Vagina (tissue), 2 donors: ENCODE measurements around the gene NOTCH3. TPM values are rescaled to one million over a fixed set of nuclear protein-coding genes. Genes with fewer than 3 reads are reported as not detected.

Experiments used
- DNase-seq, 2 donors: peaks; one replicate each; pipeline ENCODE4 v3.0.0-alpha.2; 2017; ENCODE audit errors: extremely low spot score in 2 of 2
- H3K27ac ChIP-seq: fragments of 200-600 bp; sonication (generic); one replicate; pipeline ENCODE4 v1.5.1; 2019
- H3K27me3 ChIP-seq: fragments of 200-600 bp; sonication (generic); one replicate; pipeline ENCODE4 v1.5.1; 2019
- H3K36me3 ChIP-seq, 2 donors: fragments of 200-600 bp; sonication (generic); one replicate each; pipeline ENCODE4 v1.5.1; 2017 to 2019
- H3K4me1 ChIP-seq: fragments of 200-600 bp; sonication (generic); one replicate; pipeline ENCODE4 v1.5.1; 2019
- H3K4me3 ChIP-seq, 2 donors: fragments of 200-600 bp; sonication (generic); 1 replicate in 1 of 2; 2 replicates in 1 of 2; pipeline ENCODE4 v1.5.1; 2016 to 2019
- H3K9me3 ChIP-seq: fragments of 200-600 bp; sonication (generic); one replicate; pipeline ENCODE4 v1.5.1; 2019
- POLR2A ChIP-seq, 2 donors: fragments of 450-650 bp; IDR thresholded peaks; one replicate each; pipeline ENCODE4 v1.6.1; 2017; ENCODE audit warnings: antibody characterized with exemption in 2 of 2, mild to moderate bottlenecking in 2 of 2, moderate library complexity in 2 of 2
- POLR2AphosphoS5 ChIP-seq, 2 donors: sonication (generic); formaldehyde crosslinking; IDR thresholded peaks; one replicate each; pipeline ENCODE4 v1.9.0; 2017; ENCODE audit warnings: antibody characterized with exemption in 2 of 2, mild to moderate bottlenecking in 2 of 2, low read depth in 1 of 2; ENCODE audit not compliant: insufficient read depth in 1 of 2
- intact Hi-C: fragments of 100-400 bp; cut with DNase I; formaldehyde crosslinking; loops from one replicate; pipeline ENCODE4 v1.15.1; 2023
- total RNA-seq: library from RNA; depleted of rRNA; stranded (reverse); fragments of >200 nt; gene quantifications from one replicate; pipeline ENCODE4 v1.2.3, GENCODE V29; 2016
- TF ChIP-seq, protein P1 (sequence below), 3 experiments: fragments of 450-650 bp in 2 of 3; fragments of 200-600 bp in 1 of 3; sonication (generic) in 1 of 3; IDR thresholded peaks; one replicate each; pipeline ENCODE4 v1.5.1; 2017 to 2019; ENCODE audit warnings: antibody characterized with exemption in 3 of 3, mild to moderate bottlenecking in 2 of 3, moderate library complexity in 2 of 3

NOTCH3 gene
- total RNA-seq, 1 donor from 2014 or later = 76.6 TPM

DNA sequence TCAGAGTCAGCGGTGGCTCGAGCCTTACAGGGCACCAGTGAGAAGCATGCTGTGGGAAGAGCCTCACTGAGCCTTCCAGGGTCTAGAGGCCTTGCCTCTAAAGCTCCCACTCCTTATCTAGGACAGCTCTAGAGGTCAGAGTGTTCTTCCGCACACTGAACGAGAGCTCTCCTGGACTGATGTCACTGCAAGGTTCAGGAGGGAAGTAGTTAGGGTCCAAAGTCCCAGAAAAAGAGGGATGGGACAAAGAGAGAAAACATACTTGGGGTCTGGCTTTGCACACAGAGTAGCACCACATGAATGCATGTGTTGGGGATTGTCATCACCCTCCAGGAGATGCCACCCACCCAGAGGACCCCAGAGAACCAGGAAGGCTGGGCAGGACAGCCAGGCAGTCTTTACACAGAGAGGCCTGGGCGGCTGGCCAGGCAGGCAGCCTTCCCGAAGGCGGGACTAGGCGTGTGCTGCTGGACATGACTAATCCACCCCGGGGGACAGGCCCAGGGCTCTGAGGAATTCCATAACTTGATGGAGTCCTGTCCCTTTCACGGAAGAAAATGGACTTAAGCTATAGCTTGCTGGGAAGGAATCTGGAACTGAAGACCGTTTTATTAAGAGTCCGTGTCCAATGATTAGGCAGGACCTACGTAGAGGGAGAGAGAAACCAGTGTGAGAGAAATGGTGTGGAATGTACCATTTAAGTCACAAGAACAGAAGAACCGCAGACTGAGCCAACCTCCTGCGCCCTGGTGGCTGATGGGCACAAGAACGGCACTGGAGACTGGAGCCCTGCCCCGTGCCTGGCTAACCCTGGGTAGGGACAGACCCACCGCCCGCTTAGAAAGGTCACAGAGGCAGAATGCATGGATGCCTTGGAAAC, 48.1 kb upstream of the NOTCH3 start:
- Histone ChIP-seq H3K4me1 (peaks cover 84% of the 10 kb centered on the region), H3K4me3 (no peak overlapping the region), H3K9me3 (no peaks in the 10 kb centered on the region), H3K27me3 (no peaks in the 10 kb centered on the region), H3K36me3 (peaks cover 0 to 41% of the 10 kb centered on the region in 2 donors), H3K27ac (peak overlapping the region; percentile 91)
- TF ChIP-seq, protein P1, sequence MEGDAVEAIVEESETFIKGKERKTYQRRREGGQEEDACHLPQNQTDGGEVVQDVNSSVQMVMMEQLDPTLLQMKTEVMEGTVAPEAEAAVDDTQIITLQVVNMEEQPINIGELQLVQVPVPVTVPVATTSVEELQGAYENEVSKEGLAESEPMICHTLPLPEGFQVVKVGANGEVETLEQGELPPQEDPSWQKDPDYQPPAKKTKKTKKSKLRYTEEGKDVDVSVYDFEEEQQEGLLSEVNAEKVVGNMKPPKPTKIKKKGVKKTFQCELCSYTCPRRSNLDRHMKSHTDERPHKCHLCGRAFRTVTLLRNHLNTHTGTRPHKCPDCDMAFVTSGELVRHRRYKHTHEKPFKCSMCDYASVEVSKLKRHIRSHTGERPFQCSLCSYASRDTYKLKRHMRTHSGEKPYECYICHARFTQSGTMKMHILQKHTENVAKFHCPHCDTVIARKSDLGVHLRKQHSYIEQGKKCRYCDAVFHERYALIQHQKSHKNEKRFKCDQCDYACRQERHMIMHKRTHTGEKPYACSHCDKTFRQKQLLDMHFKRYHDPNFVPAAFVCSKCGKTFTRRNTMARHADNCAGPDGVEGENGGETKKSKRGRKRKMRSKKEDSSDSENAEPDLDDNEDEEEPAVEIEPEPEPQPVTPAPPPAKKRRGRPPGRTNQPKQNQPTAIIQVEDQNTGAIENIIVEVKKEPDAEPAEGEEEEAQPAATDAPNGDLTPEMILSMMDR (IDR thresholded peaks at IDR 0.05) = no peak
- TF ChIP-seq POLR2AphosphoS5 (IDR thresholded peaks at IDR 0.05; ENCODE audit: insufficient read depth in 1 of 2, low read depth in 1 of 2) (peak; percentile 63 to 68), POLR2A (IDR thresholded peaks at IDR 0.05) (no peak)
- DNase-seq = no peak
- intact Hi-C loops = no loop called here

DNA sequence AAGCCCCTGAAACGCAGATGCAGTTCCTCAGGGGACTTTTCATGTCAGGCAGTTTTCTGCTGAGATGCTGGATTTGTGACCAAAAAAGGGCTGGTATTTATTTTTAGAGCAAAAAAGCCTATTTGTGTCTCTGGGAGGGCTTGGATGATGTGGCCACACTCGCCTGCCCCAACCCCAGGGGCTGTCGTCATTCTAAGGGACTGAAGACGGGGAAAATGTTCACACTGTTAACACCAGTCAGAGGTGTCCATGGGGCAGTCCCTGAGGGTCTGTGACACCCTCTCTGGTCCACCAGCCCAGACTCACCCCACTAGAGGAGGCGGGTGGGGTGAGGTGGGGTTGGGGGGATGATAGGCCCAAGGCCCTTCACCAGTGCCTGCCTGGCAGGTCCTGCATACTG, 47.3 kb upstream of the NOTCH3 start:
- TF ChIP-seq POLR2AphosphoS5 (IDR thresholded peaks at IDR 0.05; ENCODE audit: insufficient read depth in 1 of 2, low read depth in 1 of 2) (no peak), POLR2A (IDR thresholded peaks at IDR 0.05) (no peak)
- TF ChIP-seq, protein P1 (IDR thresholded peaks at IDR 0.05) = no peak
- Histone ChIP-seq H3K9me3 (no peaks in the 10 kb centered on the region), H3K36me3 (peaks cover 0 to 41% of the 10 kb centered on the region in 2 donors), H3K27ac (peak overlapping the region; percentile 91), H3K4me3 (no peak overlapping the region), H3K27me3 (no peaks in the 10 kb centered on the region), H3K4me1 (peaks cover 83% of the 10 kb centered on the region)
- intact Hi-C loops = no loop called here
- DNase-seq = no peak

DNA sequence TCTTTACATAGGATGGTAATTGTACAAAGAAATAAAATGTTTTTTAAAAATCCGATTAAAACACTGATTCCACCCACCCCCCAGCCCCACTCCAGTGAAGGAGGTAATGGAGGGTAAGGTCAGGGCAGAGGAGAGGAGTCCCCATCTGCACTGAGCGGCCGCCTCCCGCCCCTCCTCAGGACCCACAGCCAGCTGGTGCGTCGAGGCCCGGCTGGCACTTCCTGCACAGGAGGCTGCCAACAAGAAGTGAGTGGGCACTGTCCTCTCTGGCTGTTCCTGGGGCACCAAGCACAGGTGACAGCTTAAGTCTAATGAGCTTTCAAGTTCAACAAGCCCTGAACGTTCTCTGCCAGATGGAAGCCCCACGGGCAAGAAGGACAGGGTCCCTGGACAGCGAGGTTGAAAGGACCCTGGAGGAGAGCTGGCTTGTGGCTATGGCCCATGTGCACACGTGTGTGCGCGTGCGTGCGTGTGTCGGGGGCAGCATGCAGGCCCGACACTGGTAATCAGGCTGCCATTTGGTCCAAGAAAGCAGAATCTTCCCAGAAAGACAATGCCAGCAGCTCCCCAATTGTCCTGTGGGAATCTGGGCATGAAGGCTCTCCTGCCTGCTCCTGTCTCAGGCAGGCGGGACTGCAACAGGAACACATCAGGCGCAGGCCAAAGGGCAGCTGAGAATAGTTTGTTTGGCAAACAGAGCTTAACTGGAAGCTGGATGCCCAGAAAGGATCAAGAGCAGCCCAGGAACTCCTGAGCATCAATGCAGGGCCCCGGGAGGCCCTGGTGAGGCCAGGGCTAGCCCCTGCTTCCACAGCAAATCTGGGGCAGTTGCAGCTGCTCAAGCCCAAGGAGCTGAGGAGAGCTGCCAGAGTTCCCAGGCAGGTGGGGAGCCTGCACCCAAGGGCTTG, 46.6 kb upstream of the NOTCH3 start:
- H3K27me3 ChIP-seq = no peaks in the 10 kb centered on the region
- H3K9me3 ChIP-seq = no peaks in the 10 kb centered on the region
- H3K36me3 ChIP-seq = peaks cover 0 to 38% of the 10 kb centered on the region in 2 donors
- peak overlapping the region; percentile 91 for H3K27ac ChIP-seq
- DNase-seq = no peak
- H3K4me1 ChIP-seq = peaks cover 75% of the 10 kb centered on the region
- TF ChIP-seq POLR2AphosphoS5 (IDR thresholded peaks at IDR 0.05; ENCODE audit: insufficient read depth in 1 of 2, low read depth in 1 of 2) (no peak), POLR2A (IDR thresholded peaks at IDR 0.05) (no peak)
- TF ChIP-seq, protein P1 (IDR thresholded peaks at IDR 0.05) = no peak
- no peak overlapping the region for H3K4me3 ChIP-seq
- intact Hi-C loops = no loop called here

DNA sequence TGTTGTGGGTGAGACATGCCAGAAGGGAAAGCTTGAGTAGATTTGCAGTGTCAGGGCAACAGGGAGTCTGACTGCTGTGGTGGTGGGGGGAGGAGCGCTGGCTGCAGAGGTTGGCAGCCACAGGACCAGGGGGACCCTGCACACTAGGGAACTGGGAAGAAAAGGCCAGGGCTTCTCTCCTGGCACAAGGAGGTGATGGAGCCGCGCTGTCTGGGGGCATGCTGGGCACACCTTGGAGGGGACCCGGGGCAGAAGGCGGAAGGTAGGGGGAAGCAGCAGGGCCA, 45.3 kb upstream of the NOTCH3 start:
- Histone ChIP-seq H3K27me3 (no peaks in the 10 kb centered on the region), H3K27ac (peak overlapping the region; percentile 91), H3K4me1 (peaks cover 63% of the 10 kb centered on the region), H3K4me3 (no peak overlapping the region), H3K9me3 (no peaks in the 10 kb centered on the region), H3K36me3 (peaks cover 0 to 44% of the 10 kb centered on the region in 2 donors)
- TF ChIP-seq POLR2AphosphoS5 (IDR thresholded peaks at IDR 0.05; ENCODE audit: insufficient read depth in 1 of 2, low read depth in 1 of 2) = no peak
- no peak for TF ChIP-seq POLR2A (IDR thresholded peaks at IDR 0.05)
- TF ChIP-seq, protein P1 (IDR thresholded peaks at IDR 0.05) = no peak
- no peak for DNase-seq
- intact Hi-C loops = no loop called here
